GM23248 (cell line): Measurements from ENCODE around the gene FIGNL1.

Source experiments
- EZH2 ChIP-seq: fragments of 200-600 bp; sonication (generic); IDR thresholded peaks from 2 replicates; pipeline ENCODE4 v1.6.1; 2018; ENCODE audit warnings: antibody characterized with exemption, mild to moderate bottlenecking; ENCODE audit not compliant: insufficient read depth, poor library complexity, severe bottlenecking
- EZH2phosphoT487 ChIP-seq: fragments of 200-600 bp; sonication (generic); IDR thresholded peaks from 2 replicates; pipeline ENCODE4 v1.6.1; 2018; ENCODE audit warnings: antibody characterized with exemption, moderate library complexity, mild to moderate bottlenecking, low read depth; ENCODE audit not compliant: insufficient read depth

GRCh38 chr7:50427518-50427917 lies 22.6 kb downstream of the FIGNL1 start:
- TF ChIP-seq EZH2phosphoT487 (no peak), EZH2 (no peak)
